Measurements from ENCODE around the gene CHRNA7. TPM values are rescaled to one million over a fixed set of nuclear protein-coding genes. Genes with fewer than 3 reads are reported as not detected.

CHRNA7 gene
- total and polyA plus RNA-seq, 9 of the 15 experiments (the other 6 are each of a cell fraction or from before 2014, with no cell fraction given) = 0.04 TPM; not detected in 8

DNA sequence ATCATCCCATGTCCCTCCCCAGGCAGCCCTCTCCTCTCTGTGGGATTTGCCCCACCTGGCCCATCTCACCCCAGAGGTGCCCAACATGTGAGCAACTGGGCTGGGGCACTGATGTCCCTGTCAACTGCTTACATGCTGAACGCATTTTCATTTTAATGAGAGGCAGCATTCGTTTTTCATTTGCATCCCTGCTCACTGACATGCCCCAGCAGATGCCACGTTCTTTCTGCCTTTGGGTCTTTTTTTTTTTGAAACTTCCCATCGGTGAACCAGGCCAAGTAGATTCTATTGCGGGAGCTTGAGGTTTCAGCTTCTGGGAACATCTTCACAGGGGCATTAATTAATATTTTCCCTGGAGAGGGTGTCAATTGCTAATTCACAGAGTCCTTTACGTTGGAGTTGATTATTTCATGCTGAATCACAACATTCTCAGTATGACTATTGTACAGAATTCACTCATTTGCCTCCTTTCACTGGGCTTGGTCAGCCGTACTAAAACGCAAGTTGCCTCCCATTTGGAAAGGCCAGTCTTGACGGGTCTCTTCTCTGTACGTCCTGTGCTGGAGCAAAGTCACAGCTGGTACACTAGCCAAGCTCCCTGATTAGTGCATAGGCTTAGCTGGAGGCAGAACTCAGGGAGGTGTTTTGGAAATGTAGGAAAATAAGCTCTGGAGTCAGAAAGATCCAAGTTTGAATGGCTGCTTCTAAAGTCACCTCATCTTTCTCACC is 69.8 kb downstream of the CHRNA7 start (continued):
- TF ChIP-seq MGA (IDR thresholded peaks at IDR 0.05) = no peak
- no peak for TF ChIP-seq ZFX (CRISPR knock-in tag; IDR thresholded peaks at IDR 0.05)
- TF ChIP-seq, protein P1, sequence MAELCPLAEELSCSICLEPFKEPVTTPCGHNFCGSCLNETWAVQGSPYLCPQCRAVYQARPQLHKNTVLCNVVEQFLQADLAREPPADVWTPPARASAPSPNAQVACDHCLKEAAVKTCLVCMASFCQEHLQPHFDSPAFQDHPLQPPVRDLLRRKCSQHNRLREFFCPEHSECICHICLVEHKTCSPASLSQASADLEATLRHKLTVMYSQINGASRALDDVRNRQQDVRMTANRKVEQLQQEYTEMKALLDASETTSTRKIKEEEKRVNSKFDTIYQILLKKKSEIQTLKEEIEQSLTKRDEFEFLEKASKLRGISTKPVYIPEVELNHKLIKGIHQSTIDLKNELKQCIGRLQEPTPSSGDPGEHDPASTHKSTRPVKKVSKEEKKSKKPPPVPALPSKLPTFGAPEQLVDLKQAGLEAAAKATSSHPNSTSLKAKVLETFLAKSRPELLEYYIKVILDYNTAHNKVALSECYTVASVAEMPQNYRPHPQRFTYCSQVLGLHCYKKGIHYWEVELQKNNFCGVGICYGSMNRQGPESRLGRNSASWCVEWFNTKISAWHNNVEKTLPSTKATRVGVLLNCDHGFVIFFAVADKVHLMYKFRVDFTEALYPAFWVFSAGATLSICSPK (IDR thresholded peaks at IDR 0.05; ENCODE audit: borderline replicate concordance) = no peak
- no peak for TF ChIP-seq GABPB1 (CRISPR knock-in tag; IDR thresholded peaks at IDR 0.05)
- TF ChIP-seq SUPT5H (IDR thresholded peaks at IDR 0.05) = no peak
- TF ChIP-seq CBFB (CRISPR knock-in tag; IDR thresholded peaks at IDR 0.05) = no peak
- no peak for TF ChIP-seq THRAP3 (IDR thresholded peaks at IDR 0.05; ENCODE audit: borderline replicate concordance)
- TF ChIP-seq SP2 (IDR thresholded peaks at IDR 0.05; ENCODE audit: extremely low read depth, low read depth, low read length, poor library complexity, severe bottlenecking) = no peak
- TF ChIP-seq TAL1 (IDR thresholded peaks at IDR 0.05) = no peak
- no peak for TF ChIP-seq SRSF3 (IDR thresholded peaks at IDR 0.05; ENCODE audit: insufficient read depth, low read length)
- TF ChIP-seq SRSF9 (IDR thresholded peaks at IDR 0.05; ENCODE audit: borderline replicate concordance, low read depth, low read length) = no peak
- TF ChIP-seq NFATC3 (IDR thresholded peaks at IDR 0.05) = no peak

Measured in K562 (cell line).